AG09319 (cell line): ENCODE measurements around the gene FOXP1.

Experiments used
- DNase-seq: peaks from one replicate; pipeline ENCODE4 v3.0.0-alpha.2; 2010; ENCODE audit warnings: low read depth; ENCODE audit errors: extremely low read depth
- CTCF ChIP-seq: IDR thresholded peaks from 2 replicates; pipeline ENCODE4 v1.5.1; 2011; ENCODE audit warnings: low read depth, mild to moderate bottlenecking, inconsistent platforms, low read length, moderate library complexity

FOXP1 gene

GRCh38 chr3:71156062-71156665 is 427.4 kb downstream of the FOXP1 start:
- no peak for DNase-seq
- TF ChIP-seq CTCF: no peak

GRCh38 chr3:71154846-71155245 is 428.7 kb downstream of the FOXP1 start:
- DNase-seq: no peak

DNA sequence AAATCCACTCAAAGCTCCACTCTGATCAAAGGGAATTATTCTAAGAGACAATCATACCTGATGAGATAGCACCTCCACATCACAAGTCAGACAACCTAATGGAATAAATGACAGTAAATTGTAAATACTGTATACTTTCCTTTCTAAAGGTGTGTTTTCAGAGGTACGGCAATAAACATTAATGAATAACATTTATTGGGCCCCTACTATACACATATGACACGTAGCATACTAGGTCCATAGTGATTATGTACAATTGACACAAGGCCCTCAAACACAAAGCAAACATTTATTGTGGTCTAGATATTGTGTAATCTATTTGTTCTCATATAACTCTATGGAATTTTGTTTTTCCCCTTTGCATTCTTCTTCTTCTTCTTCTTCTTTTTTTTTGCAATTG is 429.8 kb downstream of the FOXP1 start:
- TF ChIP-seq CTCF: no peak
- no peak for DNase-seq

More at GRCh38 chr3:71154846-71155245, 428.7 kb downstream of the FOXP1 start:
- TF ChIP-seq CTCF: no peak

GRCh38 chr3:71152892-71153265 is 430.6 kb downstream of the FOXP1 start:
- no peak for DNase-seq
- TF ChIP-seq CTCF: no peak

- TF ChIP-seq CTCF: no peak
- no peak for DNase-seq
Observed at GRCh38 chr3:71152039-71152891, 431.3 kb downstream of the FOXP1 start.

GRCh38 chr3:71149959-71150954 is 433.3 kb downstream of the FOXP1 start:
- TF ChIP-seq CTCF: no peak
- DNase-seq: no peak
